HFF-Myc (cell line): Measurements from ENCODE around the gene TGM2.
A peak's percentile ranks its signal among the peaks of the same experiment; 100 is the strongest.

Experiments
- DNase-seq: peaks from one replicate; pipeline ENCODE4 v3.0.0-alpha.2; 2011; ENCODE audit warnings: low read depth; ENCODE audit errors: extremely low read depth
- H3K4me3 ChIP-seq: replicated peaks from 2 replicates; pipeline ENCODE4 v1.5.1; 2011; ENCODE audit warnings: low read depth, mild to moderate bottlenecking, control low read depth, low read length
- CTCF ChIP-seq: IDR thresholded peaks from 2 replicates; pipeline ENCODE4 v1.5.1; 2012; ENCODE audit warnings: mild to moderate bottlenecking, low read depth, low read length, control low read depth; ENCODE audit errors: missing control alignments

Gene TGM2

DNA sequence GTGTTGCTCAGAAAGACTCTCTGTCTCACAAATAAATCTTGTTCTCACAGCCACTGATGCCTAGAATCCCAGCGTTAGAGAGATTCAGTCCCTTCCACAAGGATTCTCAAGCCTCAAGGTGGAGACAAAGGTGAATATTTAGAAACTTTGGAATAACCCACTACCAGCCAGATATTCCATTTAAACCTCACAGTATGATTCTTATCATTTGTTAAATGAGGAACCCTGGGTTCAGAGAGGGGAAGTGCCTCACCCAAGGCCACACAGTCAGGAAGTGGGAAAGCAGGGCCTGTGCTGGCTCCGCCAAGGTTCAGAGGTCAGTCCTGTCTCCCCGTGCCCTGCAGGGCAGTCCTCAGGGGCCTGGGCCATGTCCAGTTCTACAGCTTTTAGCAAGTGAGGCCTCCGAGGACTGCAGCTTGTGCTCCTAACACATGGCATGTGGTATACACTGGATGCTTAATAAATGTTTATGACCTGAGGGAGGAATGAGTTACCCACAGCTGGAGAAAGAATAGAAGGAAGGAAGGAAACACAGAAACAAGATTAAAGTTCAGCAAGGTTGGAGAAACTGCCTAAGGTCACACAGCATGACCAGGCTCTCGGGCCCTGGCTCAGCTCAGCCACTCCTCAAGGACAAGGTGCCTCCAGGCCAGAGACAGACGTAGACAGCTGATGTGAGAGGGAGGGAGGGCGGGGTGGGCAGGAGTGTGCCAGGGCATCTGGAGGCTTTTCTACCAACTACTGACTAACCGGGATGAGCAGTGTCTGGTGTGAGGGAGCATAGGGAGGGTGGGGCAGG is 3.9 kb upstream of the TGM2 start:
- DNase-seq, result no peak
- TF ChIP-seq CTCF, result no peak
- no peak overlapping the region for H3K4me3 ChIP-seq

GRCh38 chr20:38167851-38168760 is 3.0 kb upstream of the TGM2 start:
- no peak overlapping the region for H3K4me3 ChIP-seq
- TF ChIP-seq CTCF, result no peak
- peak; percentile 57 for DNase-seq

- no peak for DNase-seq
- no peak for TF ChIP-seq CTCF
- no peak overlapping the region for H3K4me3 ChIP-seq
Measured at GRCh38 chr20:38167328-38167850, 2.3 kb upstream of the TGM2 start.

DNA sequence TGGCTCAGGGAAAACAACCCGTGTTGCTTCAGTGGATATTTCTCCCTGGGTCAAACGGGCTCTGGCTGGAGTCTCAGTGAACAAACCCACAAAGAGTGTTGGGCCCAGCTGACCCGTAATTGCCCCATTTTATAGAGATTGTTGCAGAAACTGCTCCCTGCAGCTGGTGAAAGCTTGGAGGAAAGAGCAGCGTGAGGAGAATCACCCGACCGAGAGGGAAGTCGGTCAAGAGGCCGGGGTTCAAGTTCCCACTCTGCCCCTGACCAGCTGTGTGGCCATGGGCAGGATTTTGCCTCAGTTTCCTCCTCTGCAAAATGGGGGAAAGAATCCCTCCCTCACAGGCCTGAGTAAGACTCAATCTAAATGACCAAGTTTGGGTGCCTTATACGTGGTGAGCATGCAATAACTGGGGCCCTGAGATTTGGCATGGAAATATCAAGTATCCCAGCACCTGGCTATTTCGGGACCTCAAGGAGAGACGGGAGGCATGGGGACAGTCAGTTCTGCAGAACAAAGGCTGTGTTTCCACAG is 1.7 kb upstream of the TGM2 start:
- no peak for TF ChIP-seq CTCF
- H3K4me3 ChIP-seq, result no peak overlapping the region
- no peak for DNase-seq

DNA sequence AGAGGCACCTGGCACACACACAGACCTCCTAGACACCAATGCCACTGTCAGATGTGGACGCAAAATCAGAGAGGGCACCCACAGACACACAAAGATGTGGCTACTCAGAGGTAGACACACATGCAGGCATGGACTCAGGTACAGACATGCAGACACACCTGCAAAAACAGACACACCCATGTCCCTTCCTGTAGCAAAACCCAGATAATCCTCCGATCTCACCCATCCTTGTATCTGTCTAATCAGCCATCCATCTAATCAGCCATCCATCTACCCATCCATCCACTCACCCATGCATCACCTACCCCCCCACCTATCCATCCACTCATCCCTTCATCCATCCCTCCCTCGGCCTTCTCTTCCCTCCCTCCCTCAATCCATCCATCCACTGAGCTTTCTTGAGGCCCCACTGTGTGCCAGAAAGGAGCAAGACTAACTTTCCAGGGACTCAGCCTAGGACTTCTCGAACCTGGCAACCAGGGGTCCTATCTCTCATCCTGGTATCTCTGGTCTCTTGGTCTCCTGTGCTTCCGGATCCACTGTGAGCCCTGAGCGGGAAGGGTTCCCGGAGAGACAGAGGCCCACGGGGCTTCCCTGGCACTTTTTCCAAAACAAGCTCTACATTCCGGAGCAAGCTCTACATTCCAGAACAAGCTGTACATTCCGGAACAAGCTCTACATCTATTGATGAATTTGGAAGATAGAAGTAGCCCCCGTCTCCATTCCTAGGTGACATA is 1.1 kb upstream of the TGM2 start:
- H3K4me3 ChIP-seq, result no peak overlapping the region
- no peak for DNase-seq
- TF ChIP-seq CTCF, result no peak

DNA sequence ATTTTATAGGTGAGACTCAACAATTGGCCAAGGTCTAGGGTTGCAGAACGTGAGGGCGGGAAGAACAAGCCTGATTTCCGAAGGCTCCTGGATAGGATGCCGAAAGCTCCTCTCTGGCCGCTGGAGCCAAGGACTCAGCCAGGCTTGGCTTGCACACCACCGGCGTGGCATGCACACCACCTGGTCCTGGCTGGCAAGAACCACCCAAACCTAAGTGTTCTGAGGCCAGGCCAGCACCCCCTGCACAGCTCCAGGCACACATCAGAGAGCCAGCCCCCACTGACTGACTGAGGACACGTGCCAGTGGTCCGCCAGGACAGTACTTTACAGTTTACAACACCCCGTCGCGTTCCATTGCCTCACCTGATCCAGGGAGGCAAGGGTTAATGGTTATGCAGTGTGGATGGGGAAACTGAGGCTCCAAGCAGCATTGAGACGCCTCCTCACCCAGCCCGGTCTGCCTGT is 414 bp downstream of the TGM2 start:
- no peak for TF ChIP-seq CTCF
- no peak for DNase-seq
- peak overlapping the region; percentile 26 for H3K4me3 ChIP-seq
